ENCODE data around the gene EXOC3.
"Not testable (repeated sequence)": the region's sequence is repeated elsewhere in the genome, so short reads cannot be mapped to it uniquely, and the experiment has no call there.

EXOC3 gene

GRCh38 chr5:507986-508575, 65.1 kb downstream of the EXOC3 start:
- not testable (repeated sequence) for DNase-seq

GRCh38 chr5:509611-510185, 66.7 kb downstream of the EXOC3 start:
- DNase-seq, result no peak

- DNase-seq, result no peak
Observed at GRCh38 chr5:510521-510920, 67.5 kb downstream of the EXOC3 start.

GRCh38 chr5:511476-511875, 68.5 kb downstream of the EXOC3 start:
- no peak for DNase-seq

GRCh38 chr5:513216-514100, 70.5 kb downstream of the EXOC3 start:
- DNase-seq, result no peak

- DNase-seq, result no peak
Observed at GRCh38 chr5:514101-514485, 71.1 kb downstream of the EXOC3 start.

GRCh38 chr5:514673-515072, 71.7 kb downstream of the EXOC3 start:
- no peak for DNase-seq

- DNase-seq, result no peak
Observed at GRCh38 chr5:515273-515836, 72.4 kb downstream of the EXOC3 start.

- no peak for DNase-seq
Observed at GRCh38 chr5:516338-516925, 73.5 kb downstream of the EXOC3 start.

All from left hindlimb (tissue), 1 donor.